Testis (tissue), 2 donors: ENCODE measurements around the gene POGZ.

Experiments used
- CTCF ChIP-seq, 3 experiments: fragments of 450-650 bp in 2 of 3; fragments of 200-600 bp in 1 of 3; sonication (generic) in 1 of 3; IDR thresholded peaks; one replicate each; pipeline ENCODE4 v1.5.1; 2016 to 2019; ENCODE audit warnings: antibody characterized with exemption in 3 of 3, mild to moderate bottlenecking in 2 of 3, moderate library complexity in 1 of 3
- POLR2A ChIP-seq: fragments of 450-650 bp; IDR thresholded peaks from one replicate; pipeline ENCODE4 v1.6.1; 2017; ENCODE audit warnings: antibody characterized with exemption, mild to moderate bottlenecking, moderate library complexity

GRCh38 chr1:151461694-151462093, 2.4 kb upstream of the POGZ start:
- TF ChIP-seq CTCF (IDR thresholded peaks at IDR 0.05) (no peak), POLR2A (no peak)
